VCaP (cell line): ENCODE measurements around the gene HSD17B2.
A peak's percentile ranks its signal among the peaks of the same experiment; 100 is the strongest.

Source experiments
- H3K27ac ChIP-seq: fragments of 450-650 bp; 2 replicates; pipeline ENCODE4 v1.5.1; 2017
- CTCF ChIP-seq: fragments of 450-650 bp; conservative IDR thresholded peaks from 2 replicates; pipeline ENCODE4 v1.5.1; 2017; ENCODE audit warnings: mild to moderate bottlenecking, moderate library complexity

HSD17B2 gene

GRCh38 chr16:82010649-82011048, 24.4 kb upstream of the HSD17B2 start:
- no peak for TF ChIP-seq CTCF
- peak overlapping the region; percentile 62; the same call in 1 of the 2 replicates for H3K27ac ChIP-seq

GRCh38 chr16:82011199-82011641, 23.8 kb upstream of the HSD17B2 start, which contains the start of gene SDR42E1:
Gene SDR42E1 (minus strand): TSS chr16:82011470. CDS start chr16:82000858, 10,612 bp downstream.
- no peak for TF ChIP-seq CTCF
- H3K27ac ChIP-seq = peak within 1 kb of the TSS; percentile 62; the same call in 1 of the 2 replicates

GRCh38 chr16:82013139-82013538, 21.9 kb upstream of the HSD17B2 start:
- no peak for TF ChIP-seq CTCF
- H3K27ac ChIP-seq = no peak overlapping the region

GRCh38 chr16:82016263-82016662, 18.8 kb upstream of the HSD17B2 start:
- H3K27ac ChIP-seq = no peak overlapping the region

GRCh38 chr16:82016964-82017363, 18.1 kb upstream of the HSD17B2 start:
- no peak for TF ChIP-seq CTCF
- no peak overlapping the region for H3K27ac ChIP-seq

More at GRCh38 chr16:82016263-82016662, 18.8 kb upstream of the HSD17B2 start:
- peak; percentile 45 for TF ChIP-seq CTCF

- no peak overlapping the region for H3K27ac ChIP-seq
- no peak for TF ChIP-seq CTCF
These were observed 17.0 kb upstream of the HSD17B2 start for GRCh38 chr16:82017911-82018568.

- no peak overlapping the region for H3K27ac ChIP-seq
- TF ChIP-seq CTCF = no peak
These were observed 15.5 kb upstream of the HSD17B2 start for GRCh38 chr16:82019535-82019934.
